BE2C (cell line): ENCODE measurements around the gene FBXL13.
"Not testable (repeated sequence)": the region's sequence is repeated elsewhere in the genome, so short reads cannot be mapped to it uniquely, and the experiment has no call there.

Experiments used
- DNase-seq: peaks from one replicate; pipeline ENCODE4 v3.0.0-alpha.2; 2020
- H3K27me3 ChIP-seq: fragments of 250-450 bp; sonication (Bioruptor Pico); 2 replicates; pipeline ENCODE4 v1.5.1; 2020; ENCODE audit warnings: mild to moderate bottlenecking
- H3K36me3 ChIP-seq: fragments of 250-450 bp; sonication (Bioruptor Pico); 2 replicates; pipeline ENCODE4 v1.5.1; 2020; ENCODE audit warnings: mild to moderate bottlenecking
- H3K4me1 ChIP-seq: fragments of 250-450 bp; sonication (Bioruptor Pico); 2 replicates; pipeline ENCODE4 v1.5.1; 2020
- H3K4me3 ChIP-seq: 2 replicates; pipeline ENCODE4 v1.5.1; 2011; ENCODE audit warnings: low read depth, low read length
- H3K9me3 ChIP-seq: fragments of 250-450 bp; sonication (Bioruptor Pico); 2 replicates; pipeline ENCODE4 v1.5.1; 2020
- CTCF ChIP-seq: IDR thresholded peaks from 2 replicates; pipeline ENCODE4 v1.5.1; 2012; ENCODE audit warnings: mild to moderate bottlenecking, low read depth, low read length

FBXL13 gene

DNA sequence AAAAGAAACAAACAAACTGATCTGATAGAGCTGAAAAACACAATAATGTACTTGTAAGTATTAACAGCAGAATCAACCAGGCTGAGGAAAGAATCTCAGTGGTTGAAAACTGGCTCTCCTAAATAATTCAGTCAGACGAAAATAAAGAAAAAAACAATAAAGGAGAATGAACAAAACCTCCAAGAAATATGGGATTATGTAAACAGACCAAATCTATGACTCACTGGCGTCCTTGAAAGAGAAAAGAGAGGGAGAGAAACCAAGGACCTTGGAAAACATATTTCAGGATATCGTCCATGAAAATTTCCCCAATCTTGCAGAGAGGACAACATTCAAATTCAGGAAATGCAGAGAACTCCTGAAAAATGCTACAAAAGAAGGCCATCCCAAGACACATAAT, 62.9 kb downstream of the FBXL13 start:
- Histone ChIP-seq H3K36me3 (no peaks in the 10 kb centered on the region), H3K27me3 (no peaks in the 10 kb centered on the region), H3K9me3 (no peaks in the 10 kb centered on the region; the same call in 1 of the 2 replicates), H3K4me1 (no peaks in the 10 kb centered on the region), H3K4me3 (no peak overlapping the region)
- no peak for DNase-seq
- TF ChIP-seq CTCF = no peak

DNA sequence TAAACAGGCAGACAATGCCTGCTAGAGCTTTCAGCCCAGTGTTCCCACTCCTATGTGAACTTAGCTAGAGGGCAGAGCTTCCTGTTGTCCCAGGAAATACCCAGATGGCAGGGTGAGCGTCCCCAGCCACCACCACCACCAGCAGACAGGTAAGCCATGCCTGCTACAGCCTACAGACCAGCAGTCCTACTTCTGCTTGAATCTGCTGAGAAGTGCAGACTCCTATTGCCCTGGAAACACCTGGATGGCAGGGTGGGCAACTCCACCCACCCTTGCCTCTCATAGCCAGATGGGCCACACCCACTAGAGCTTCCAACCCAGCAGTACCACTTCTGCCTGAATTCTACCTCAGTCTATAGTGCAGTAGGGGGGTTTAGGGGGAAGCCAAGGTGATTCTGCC, 64.4 kb downstream of the FBXL13 start:
- H3K4me3 ChIP-seq = no peak overlapping the region
- no peaks in the 10 kb centered on the region for H3K36me3 ChIP-seq
- no peaks in the 10 kb centered on the region for H3K27me3 ChIP-seq
- no peaks in the 10 kb centered on the region for H3K9me3 ChIP-seq
- TF ChIP-seq CTCF = no peak
- DNase-seq = no peak
- H3K4me1 ChIP-seq = no peaks in the 10 kb centered on the region

DNA sequence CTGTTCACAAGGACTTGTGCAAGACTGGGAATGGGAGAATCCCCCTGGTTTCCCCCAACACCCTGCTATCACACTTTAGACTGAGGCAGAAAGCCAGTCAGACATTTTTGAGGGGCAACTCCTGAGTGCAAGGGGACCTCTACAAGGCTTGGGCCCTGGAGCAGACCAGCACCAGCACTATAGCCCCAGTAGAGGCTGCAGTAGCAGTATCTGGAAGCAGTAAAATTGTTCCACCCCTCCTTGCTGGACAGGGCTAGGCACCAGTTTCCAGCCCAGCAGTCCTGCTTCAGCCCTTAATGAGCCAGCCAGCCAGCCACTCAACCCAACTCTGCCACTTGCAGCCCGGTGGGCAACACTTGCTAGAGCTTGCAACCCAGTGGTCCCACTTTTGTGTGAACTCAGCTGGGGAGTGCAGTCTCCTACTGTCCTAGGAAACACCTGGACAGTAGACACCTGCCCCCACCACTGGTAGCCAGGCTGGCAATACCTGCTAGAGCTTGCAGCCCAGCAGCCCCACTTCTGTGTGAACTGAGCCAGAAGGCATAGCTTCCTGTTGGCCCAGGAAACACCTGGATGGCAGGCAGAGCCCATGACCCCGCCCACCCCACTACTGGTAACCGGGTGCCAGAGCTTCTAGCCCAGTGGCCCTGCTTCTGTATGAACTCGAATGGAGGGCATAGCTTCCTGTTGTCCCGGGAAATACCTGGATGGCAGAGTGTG, 65.0 kb downstream of the FBXL13 start:
- Histone ChIP-seq H3K9me3 (no peaks in the 10 kb centered on the region), H3K36me3 (no peaks in the 10 kb centered on the region), H3K4me1 (no peaks in the 10 kb centered on the region), H3K27me3 (no peaks in the 10 kb centered on the region), H3K4me3 (no peak overlapping the region)
- DNase-seq = no peak
- TF ChIP-seq CTCF = no peak

DNA sequence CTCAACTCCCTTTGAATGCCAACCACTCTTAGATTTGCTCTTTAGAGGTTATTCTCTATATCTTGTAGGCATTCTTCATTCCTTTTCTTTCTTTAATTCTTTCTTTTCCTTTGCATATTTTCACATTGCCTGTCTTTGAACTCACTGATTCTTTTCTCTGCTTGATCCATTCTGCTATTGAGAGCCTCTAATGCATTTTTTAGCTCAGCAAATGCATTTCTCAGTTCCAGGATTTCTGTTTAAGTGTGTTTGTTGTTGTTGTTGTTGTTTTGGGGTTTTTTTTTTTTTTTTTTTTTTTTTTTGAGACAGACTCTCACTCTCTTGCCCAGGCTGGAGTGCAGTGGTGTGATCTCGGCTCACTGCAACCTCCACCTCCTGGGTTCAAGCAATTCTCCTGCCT, 71.6 kb downstream of the FBXL13 start:
- no peak for DNase-seq
- Histone ChIP-seq H3K4me3 (no peak overlapping the region), H3K9me3 (no peaks in the 10 kb centered on the region), H3K36me3 (no peaks in the 10 kb centered on the region), H3K4me1 (no peaks in the 10 kb centered on the region), H3K27me3 (no peaks in the 10 kb centered on the region)
- TF ChIP-seq CTCF = no peak

DNA sequence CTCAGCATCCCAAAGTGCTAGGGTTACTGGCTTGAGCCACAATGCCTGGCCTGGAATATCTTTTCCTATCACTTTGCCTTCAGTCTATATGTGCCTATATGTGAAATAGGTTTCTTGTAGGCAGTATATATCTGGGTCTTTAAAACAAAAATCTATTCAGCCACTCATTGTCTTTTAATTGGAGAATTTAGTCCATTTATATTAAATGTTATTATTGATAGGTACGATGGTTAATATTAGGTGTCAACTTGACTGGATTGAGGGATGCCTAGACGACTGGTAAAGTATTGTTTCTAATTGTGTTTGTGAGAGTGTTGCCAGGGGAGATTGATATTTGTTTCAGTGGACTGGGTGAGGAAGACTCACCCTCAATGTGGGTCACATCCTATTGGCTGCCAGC, 73.4 kb downstream of the FBXL13 start:
- TF ChIP-seq CTCF = no peak
- H3K27me3 ChIP-seq = no peaks in the 10 kb centered on the region
- no peaks in the 10 kb centered on the region for H3K9me3 ChIP-seq
- no peak overlapping the region for H3K4me3 ChIP-seq
- H3K36me3 ChIP-seq = no peaks in the 10 kb centered on the region
- H3K4me1 ChIP-seq = no peaks in the 10 kb centered on the region
- DNase-seq = no peak

DNA sequence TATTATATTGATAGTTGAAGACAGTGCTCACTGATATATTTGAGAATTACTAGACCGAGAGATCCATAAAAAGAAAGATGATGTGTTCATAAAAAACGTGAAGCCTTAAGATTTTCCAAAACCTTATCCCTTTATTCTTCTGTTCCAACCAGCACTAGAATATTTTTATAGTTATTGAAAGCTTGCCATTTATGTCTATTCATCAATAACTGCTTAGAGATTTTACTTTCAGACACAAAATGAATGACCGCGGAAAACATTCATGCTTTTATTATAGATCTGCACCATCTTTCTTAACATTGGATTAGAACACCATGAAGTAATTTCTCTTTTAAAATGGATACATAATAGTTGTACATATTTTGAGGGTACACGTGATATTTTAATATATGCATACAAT, 77.6 kb downstream of the FBXL13 start:
- Histone ChIP-seq H3K4me3 (no peak overlapping the region), H3K36me3 (no peaks in the 10 kb centered on the region), H3K9me3 (no peaks in the 10 kb centered on the region), H3K4me1 (peaks cover 4% of the 10 kb centered on the region), H3K27me3 (no peaks in the 10 kb centered on the region)
- no peak for TF ChIP-seq CTCF
- DNase-seq = no peak

- H3K4me1 ChIP-seq, H3K27me3 ChIP-seq, H3K9me3 ChIP-seq, DNase-seq, H3K4me3 ChIP-seq, H3K36me3 ChIP-seq: not testable (repeated sequence)
Observed at GRCh38 chr7:102995609-102996008, 79.0 kb downstream of the FBXL13 start.
